HL-60 (cell line): ENCODE measurements around the gene TBCE.

Source experiments
- GABPA ChIP-seq: IDR thresholded peaks from 2 replicates; pipeline ENCODE4 v1.6.1; 2012; ENCODE audit warnings: low read depth
- POLR2AphosphoS5 ChIP-seq: IDR thresholded peaks from 2 replicates; pipeline ENCODE4 v1.6.1; 2012; ENCODE audit warnings: low read depth
- TF ChIP-seq, protein P1 (sequence below): IDR thresholded peaks from one replicate; pipeline ENCODE4 v1.5.1; 2011; ENCODE audit warnings: low read length, control low read depth, inconsistent platforms; ENCODE audit not compliant: insufficient read depth

- TF ChIP-seq, protein P1, sequence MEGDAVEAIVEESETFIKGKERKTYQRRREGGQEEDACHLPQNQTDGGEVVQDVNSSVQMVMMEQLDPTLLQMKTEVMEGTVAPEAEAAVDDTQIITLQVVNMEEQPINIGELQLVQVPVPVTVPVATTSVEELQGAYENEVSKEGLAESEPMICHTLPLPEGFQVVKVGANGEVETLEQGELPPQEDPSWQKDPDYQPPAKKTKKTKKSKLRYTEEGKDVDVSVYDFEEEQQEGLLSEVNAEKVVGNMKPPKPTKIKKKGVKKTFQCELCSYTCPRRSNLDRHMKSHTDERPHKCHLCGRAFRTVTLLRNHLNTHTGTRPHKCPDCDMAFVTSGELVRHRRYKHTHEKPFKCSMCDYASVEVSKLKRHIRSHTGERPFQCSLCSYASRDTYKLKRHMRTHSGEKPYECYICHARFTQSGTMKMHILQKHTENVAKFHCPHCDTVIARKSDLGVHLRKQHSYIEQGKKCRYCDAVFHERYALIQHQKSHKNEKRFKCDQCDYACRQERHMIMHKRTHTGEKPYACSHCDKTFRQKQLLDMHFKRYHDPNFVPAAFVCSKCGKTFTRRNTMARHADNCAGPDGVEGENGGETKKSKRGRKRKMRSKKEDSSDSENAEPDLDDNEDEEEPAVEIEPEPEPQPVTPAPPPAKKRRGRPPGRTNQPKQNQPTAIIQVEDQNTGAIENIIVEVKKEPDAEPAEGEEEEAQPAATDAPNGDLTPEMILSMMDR = no peak
- TF ChIP-seq GABPA = no peak
- no peak for TF ChIP-seq POLR2AphosphoS5
These were observed 30.3 kb upstream of the TBCE start for GRCh38 chr1:235336903-235337302.
